NT2/D1 (cell line): ENCODE data around the gene FAHD1.

Experiments used
- SUZ12 ChIP-seq: IDR thresholded peaks from 2 replicates; pipeline ENCODE4 v1.6.1; 2011; ENCODE audit not compliant: insufficient read length, insufficient read depth; ENCODE audit errors: extremely low read depth
- YY1 ChIP-seq: IDR thresholded peaks from 2 replicates; pipeline ENCODE4 v1.6.1; 2011; ENCODE audit not compliant: insufficient read length, insufficient read depth

GRCh38 chr16:1793578-1794220, 33.3 kb upstream of the FAHD1 start, which contains the start of gene IGFALS:
- TF ChIP-seq YY1 (no peak), SUZ12 (no peak)
